ENCODE measurements around the gene PPIL1.

GRCh38 chr6:36807143-36807542, 67.5 kb downstream of the PPIL1 start:
- TF ChIP-seq E2F5 (CRISPR knock-in tag; IDR thresholded peaks at IDR 0.05): no peak
- no peak for TF ChIP-seq ATF2 (CRISPR knock-in tag; IDR thresholded peaks at IDR 0.05; ENCODE audit: borderline replicate concordance, low read depth)
- TF ChIP-seq CTCF (IDR thresholded peaks at IDR 0.05): no peak
- no peak for TF ChIP-seq ZNF423 (CRISPR knock-in tag; IDR thresholded peaks at IDR 0.05)
- TF ChIP-seq ARID4B (CRISPR knock-in tag; IDR thresholded peaks at IDR 0.05; ENCODE audit: borderline replicate concordance): no peak
- TF ChIP-seq HMGXB4 (CRISPR knock-in tag; IDR thresholded peaks at IDR 0.05): no peak
- no peak for TF ChIP-seq ZNF512 (CRISPR knock-in tag; IDR thresholded peaks at IDR 0.05; ENCODE audit: borderline replicate concordance)
- no peak for TF ChIP-seq CREB1 (CRISPR knock-in tag; IDR thresholded peaks at IDR 0.05)
- TF ChIP-seq ETV6 (CRISPR knock-in tag; IDR thresholded peaks at IDR 0.05): no peak
- no peak for TF ChIP-seq ZBTB21 (CRISPR knock-in tag; IDR thresholded peaks at IDR 0.05; ENCODE audit: borderline replicate concordance)
